ENCODE data around the gene MYBPC2. TPM values are rescaled to one million over a fixed set of nuclear protein-coding genes. Genes with fewer than 3 reads are reported as not detected.
"Not testable (repeated sequence)": the region's sequence is repeated elsewhere in the genome, so short reads cannot be mapped to it uniquely, and the experiment has no call there.

The MYBPC2 gene
- total RNA-seq, 1 experiment from 2014 or later, result not detected

DNA sequence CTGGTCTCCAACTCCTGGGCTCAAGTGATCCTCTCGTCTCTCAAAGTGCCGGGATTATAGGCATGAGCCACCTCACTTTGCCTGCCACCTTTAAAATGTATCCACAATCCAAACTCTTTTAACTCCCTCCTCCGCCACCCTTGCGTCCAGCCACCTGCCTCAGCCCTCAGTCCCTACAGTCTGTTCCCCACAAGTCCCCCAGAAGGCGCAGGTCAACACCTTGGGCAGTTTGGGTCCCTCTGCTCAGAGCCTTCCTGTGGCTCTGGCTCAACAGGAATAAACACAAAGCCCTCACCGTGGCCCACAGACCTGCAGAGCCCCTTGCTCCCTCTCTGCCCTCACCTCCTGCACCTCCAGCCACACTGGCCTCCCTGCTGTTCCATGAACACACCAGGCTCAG, 36.1 kb downstream of the MYBPC2 start:
- intact Hi-C loops (cut with micrococcal nuclease; ENCODE audit: unreplicated experiment), result no loop called here
- ChIA-PET CTCF (no interaction called here), POLR2A (ENCODE audit: low non-redundant PET) (no interaction called here)
- no peak overlapping the region for H3K4me3 ChIP-seq (ENCODE audit: low read depth, low read length, poor library complexity, severe bottlenecking)
- H3K36me3 ChIP-seq (ENCODE audit: insufficient read depth, low read length, poor library complexity, severe bottlenecking), result no peaks in the 10 kb centered on the region
- no peak for DNase-seq (ENCODE audit: low spot score)
- no peak overlapping the region for H3K27ac ChIP-seq (ENCODE audit: low read depth, low read length, poor library complexity, severe bottlenecking)
- TF ChIP-seq CTCF (conservative IDR thresholded peaks at IDR 0.05; ENCODE audit: low read depth, low read length), result no peak
- no peak for TF ChIP-seq EZH2 (IDR thresholded peaks at IDR 0.05; ENCODE audit: borderline replicate concordance, low read depth, low read length, poor library complexity, severe bottlenecking)
- no peaks in the 10 kb centered on the region for H3K9me3 ChIP-seq (ENCODE audit: low read depth, low read length, poor library complexity, severe bottlenecking)
- BruUV-seq (replicated peaks), result no TSS peak
- H3K27me3 ChIP-seq (replicated peaks; ENCODE audit: insufficient read depth, low read depth, low read length, poor library complexity), result no peaks in the 10 kb centered on the region
- no peaks in the 10 kb centered on the region for H3K4me1 ChIP-seq (ENCODE audit: insufficient read depth, low read length, poor library complexity, severe bottlenecking)

GRCh38 chr19:50473336-50473735, 40.6 kb downstream of the MYBPC2 start:
- intact Hi-C loops (cut with micrococcal nuclease; ENCODE audit: unreplicated experiment), result not testable (repeated sequence)

DNA sequence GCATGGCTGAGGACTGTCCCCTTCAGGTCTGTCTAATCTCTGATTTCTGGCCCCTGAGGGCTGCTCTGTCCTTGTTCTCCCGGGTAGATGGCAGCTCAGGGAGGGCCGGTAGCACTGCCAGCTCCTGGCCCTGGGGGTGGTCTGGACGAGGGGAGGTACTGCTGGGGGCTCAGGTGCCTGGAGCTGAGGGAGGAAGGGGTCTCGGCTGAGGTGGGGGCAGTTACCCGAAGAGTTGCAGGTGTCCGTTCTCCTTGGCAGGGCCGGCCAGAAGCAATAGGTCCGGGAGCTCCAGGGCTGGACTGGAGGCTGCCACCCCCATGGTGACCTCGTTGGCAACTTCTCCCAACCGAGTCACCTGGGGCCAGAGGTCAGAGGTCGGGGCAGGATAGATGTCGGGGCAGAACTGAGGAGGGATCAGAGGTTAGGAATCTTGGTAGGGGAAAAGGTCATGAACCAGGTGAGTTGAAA, 42.4 kb downstream of the MYBPC2 start:
- intact Hi-C loops (cut with micrococcal nuclease; ENCODE audit: unreplicated experiment), result no loop called here
- H3K27ac ChIP-seq (ENCODE audit: low read depth, low read length, poor library complexity, severe bottlenecking), result no peak overlapping the region
- POLR2A ChIA-PET (ENCODE audit: low non-redundant PET), result no interaction called here

More at GRCh38 chr19:50473336-50473735, 40.6 kb downstream of the MYBPC2 start:
- H3K27me3 ChIP-seq (replicated peaks; ENCODE audit: insufficient read depth, low read depth, low read length, poor library complexity); DNase-seq (ENCODE audit: low spot score); H3K9me3 ChIP-seq (ENCODE audit: low read depth, low read length, poor library complexity, severe bottlenecking); BruUV-seq (replicated peaks); H3K4me3 ChIP-seq (ENCODE audit: low read depth, low read length, poor library complexity, severe bottlenecking); H3K4me1 ChIP-seq (ENCODE audit: insufficient read depth, low read length, poor library complexity, severe bottlenecking); POLR2A ChIA-PET (ENCODE audit: low non-redundant PET); H3K36me3 ChIP-seq (ENCODE audit: insufficient read depth, low read length, poor library complexity, severe bottlenecking); H3K27ac ChIP-seq (ENCODE audit: low read depth, low read length, poor library complexity, severe bottlenecking): not testable (repeated sequence)
- CTCF ChIA-PET, result interaction anchor here (0.5 kb wide), 1 partner anchor 256 kb away, joined by 5 read pairs; no protein-coding TSS in a partner anchor

More for the DNA sequence above, 42.4 kb downstream of the MYBPC2 start:
- no peaks in the 10 kb centered on the region for H3K9me3 ChIP-seq (ENCODE audit: low read depth, low read length, poor library complexity, severe bottlenecking)
- TF ChIP-seq EZH2 (IDR thresholded peaks at IDR 0.05; ENCODE audit: borderline replicate concordance, low read depth, low read length, poor library complexity, severe bottlenecking) (no peak), CTCF (conservative IDR thresholded peaks at IDR 0.05; ENCODE audit: low read depth, low read length) (no peak)
- no peaks in the 10 kb centered on the region for H3K27me3 ChIP-seq (replicated peaks; ENCODE audit: insufficient read depth, low read depth, low read length, poor library complexity)
- CTCF ChIA-PET, result no interaction called here
- no TSS peak for BruUV-seq (replicated peaks)
- H3K4me3 ChIP-seq (ENCODE audit: low read depth, low read length, poor library complexity, severe bottlenecking), result no peak overlapping the region
- H3K4me1 ChIP-seq (ENCODE audit: insufficient read depth, low read length, poor library complexity, severe bottlenecking), result no peaks in the 10 kb centered on the region
- peaks cover 25% of the 10 kb centered on the region for H3K36me3 ChIP-seq (ENCODE audit: insufficient read depth, low read length, poor library complexity, severe bottlenecking)
- DNase-seq (ENCODE audit: low spot score), result no peak

Measured in A673 (cell line).